Hepatocyte (in vitro differentiated cells): ENCODE data around the gene LPP. TPM values are rescaled to one million over a fixed set of nuclear protein-coding genes. Genes with fewer than 3 reads are reported as not detected.

Source experiments
- DNase-seq: peaks from one replicate; pipeline ENCODE4 v3.0.0-alpha.2; 2016; ENCODE audit warnings: low spot score
- H2AFZ ChIP-seq: fragments of 200-600 bp; sonication (generic); 2 replicates; pipeline ENCODE4 v1.6.0; 2016; ENCODE audit warnings: antibody characterized with exemption, mild to moderate bottlenecking
- H3K27ac ChIP-seq: fragments of 200-600 bp; sonication (generic); 2 replicates; pipeline ENCODE4 v1.5.1; 2016; ENCODE audit warnings: mild to moderate bottlenecking
- H3K27me3 ChIP-seq: fragments of 200-600 bp; sonication (generic); 2 replicates; pipeline ENCODE4 v1.6.1; 2016
- H3K36me3 ChIP-seq: fragments of 200-600 bp; sonication (generic); replicated peaks from 2 replicates; pipeline ENCODE4 v1.5.1; 2016; ENCODE audit warnings: low read depth; ENCODE audit not compliant: insufficient read depth
- H3K4me1 ChIP-seq: fragments of 200-600 bp; sonication (generic); 2 replicates; pipeline ENCODE4 v1.5.1; 2016; ENCODE audit warnings: mild to moderate bottlenecking, moderate library complexity; ENCODE audit not compliant: insufficient read depth
- H3K4me2 ChIP-seq: fragments of 200-600 bp; sonication (generic); 2 replicates; pipeline ENCODE4 v1.6.0; 2016
- H3K4me3 ChIP-seq: fragments of 200-600 bp; sonication (generic); 2 replicates; pipeline ENCODE4 v1.5.1; 2016; ENCODE audit warnings: mild to moderate bottlenecking
- H3K79me2 ChIP-seq: fragments of 200-600 bp; sonication (generic); 2 replicates; pipeline ENCODE4 v1.6.0; 2017; ENCODE audit warnings: mild to moderate bottlenecking
- H3K9me2 ChIP-seq: fragments of 200-600 bp; sonication (generic); replicated peaks from 2 replicates; pipeline ENCODE4 v1.6.0; 2017; ENCODE audit warnings: mild to moderate bottlenecking; ENCODE audit not compliant: insufficient read depth
- H3K9me3 ChIP-seq: fragments of 200-600 bp; sonication (generic); 2 replicates; pipeline ENCODE4 v1.5.1; 2016; ENCODE audit warnings: low read depth, mild to moderate bottlenecking
- H4K20me1 ChIP-seq: fragments of 200-600 bp; sonication (generic); 2 replicates; pipeline ENCODE4 v1.6.0; 2016; ENCODE audit warnings: mild to moderate bottlenecking; ENCODE audit not compliant: insufficient read depth, poor library complexity, severe bottlenecking
- EZH2 ChIP-seq: fragments of 200-600 bp; sonication (generic); IDR thresholded peaks from 2 replicates; pipeline ENCODE4 v1.6.1; 2016; ENCODE audit warnings: antibody characterized with exemption, mild to moderate bottlenecking, borderline replicate concordance
- EZH2phosphoT487 ChIP-seq: fragments of 200-600 bp; sonication (generic); IDR thresholded peaks from one replicate; pipeline ENCODE4 v1.6.1; 2018; ENCODE audit warnings: antibody characterized with exemption, mild to moderate bottlenecking, low read depth, moderate library complexity; ENCODE audit not compliant: unreplicated experiment, severe bottlenecking
- WGBS: methylation state at CpG from one replicate; pipeline ENCODE4 v1.1.6; 2016; ENCODE audit warnings: low lambda C conversion rate; ENCODE audit errors: missing lambda C conversion rate; 5-methylcytosine and 5-hydroxymethylcytosine counted together
- polyA plus RNA-seq: library from polyadenylated mRNA; unstranded; fragments of >200 nt; fragmentation: Nextera tagmentation; extraction: Ambion mirVana; gene quantifications from 2 replicates; pipeline ENCODE4 v1.2.1, GENCODE V29; 2016
- total RNA-seq: library from RNA; depleted of rRNA; stranded (reverse); fragments of >200 nt; gene quantifications from 2 replicates; pipeline ENCODE4 v1.2.3, GENCODE V29; 2014
- TF ChIP-seq, protein P1 (sequence below): fragments of 200-600 bp; sonication (generic); IDR thresholded peaks from 2 replicates; pipeline ENCODE4 v1.5.1; 2016; ENCODE audit warnings: antibody characterized with exemption, mild to moderate bottlenecking; ENCODE audit not compliant: poor library complexity

Gene LPP
- total and polyA plus RNA-seq, 2 experiments from 2014 or later, result 53.2 to 73.8 TPM

DNA sequence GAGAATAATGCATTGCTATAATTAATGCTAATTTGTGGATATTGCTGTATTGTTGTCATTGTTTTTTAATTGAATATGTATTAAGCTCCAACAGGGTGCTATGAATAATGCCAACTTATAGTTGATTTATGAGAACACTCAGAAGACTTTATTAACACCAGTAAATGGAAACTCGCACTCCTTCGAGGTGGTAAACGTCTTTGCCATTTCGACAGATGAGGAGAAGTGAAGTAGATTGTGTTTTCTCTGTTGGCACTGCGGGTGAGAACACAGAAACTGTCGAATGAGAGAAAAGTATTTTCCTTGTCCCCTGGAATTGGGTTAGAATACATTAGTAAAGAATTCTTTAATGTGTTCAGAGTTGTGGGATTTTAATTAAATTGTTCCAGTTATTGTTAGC is 354.5 kb downstream of the LPP start:
- peaks cover 29% of the 10 kb centered on the region for H3K79me2 ChIP-seq
- no peak overlapping the region for H3K4me2 ChIP-seq
- no peak for DNase-seq
- no peaks in the 10 kb centered on the region for H3K9me2 ChIP-seq
- peaks cover 10% of the 10 kb centered on the region for H3K9me3 ChIP-seq
- H3K4me3 ChIP-seq, result no peak overlapping the region
- H4K20me1 ChIP-seq, result no peaks in the 10 kb centered on the region
- no peaks in the 10 kb centered on the region for H3K36me3 ChIP-seq
- WGBS, result 97% methylated on average over 6 of the region's 6 CpGs
- H2AFZ ChIP-seq, result no peak overlapping the region
- H3K4me1 ChIP-seq, result no peaks in the 10 kb centered on the region
- H3K27me3 ChIP-seq, result no peaks in the 10 kb centered on the region
- no peak for TF ChIP-seq EZH2
- TF ChIP-seq EZH2phosphoT487, result no peak
- TF ChIP-seq, protein P1, sequence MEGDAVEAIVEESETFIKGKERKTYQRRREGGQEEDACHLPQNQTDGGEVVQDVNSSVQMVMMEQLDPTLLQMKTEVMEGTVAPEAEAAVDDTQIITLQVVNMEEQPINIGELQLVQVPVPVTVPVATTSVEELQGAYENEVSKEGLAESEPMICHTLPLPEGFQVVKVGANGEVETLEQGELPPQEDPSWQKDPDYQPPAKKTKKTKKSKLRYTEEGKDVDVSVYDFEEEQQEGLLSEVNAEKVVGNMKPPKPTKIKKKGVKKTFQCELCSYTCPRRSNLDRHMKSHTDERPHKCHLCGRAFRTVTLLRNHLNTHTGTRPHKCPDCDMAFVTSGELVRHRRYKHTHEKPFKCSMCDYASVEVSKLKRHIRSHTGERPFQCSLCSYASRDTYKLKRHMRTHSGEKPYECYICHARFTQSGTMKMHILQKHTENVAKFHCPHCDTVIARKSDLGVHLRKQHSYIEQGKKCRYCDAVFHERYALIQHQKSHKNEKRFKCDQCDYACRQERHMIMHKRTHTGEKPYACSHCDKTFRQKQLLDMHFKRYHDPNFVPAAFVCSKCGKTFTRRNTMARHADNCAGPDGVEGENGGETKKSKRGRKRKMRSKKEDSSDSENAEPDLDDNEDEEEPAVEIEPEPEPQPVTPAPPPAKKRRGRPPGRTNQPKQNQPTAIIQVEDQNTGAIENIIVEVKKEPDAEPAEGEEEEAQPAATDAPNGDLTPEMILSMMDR, result no peak
- H3K27ac ChIP-seq, result no peak overlapping the region

GRCh38 chr3:188509316-188509715 is 355.4 kb downstream of the LPP start:
- Histone ChIP-seq H3K27ac (no peak overlapping the region), H3K4me3 (no peak overlapping the region), H3K79me2 (peaks cover 22% of the 10 kb centered on the region), H3K4me1 (no peaks in the 10 kb centered on the region), H3K9me2 (no peaks in the 10 kb centered on the region), H3K36me3 (no peaks in the 10 kb centered on the region), H4K20me1 (no peaks in the 10 kb centered on the region), H3K4me2 (no peak overlapping the region), H3K9me3 (peaks cover 3% of the 10 kb centered on the region), H3K27me3 (no peaks in the 10 kb centered on the region), H2AFZ (no peak overlapping the region)
- WGBS, result 92% methylated on average over 3 of the region's 3 CpGs
- no peak for DNase-seq
- TF ChIP-seq, protein P1, result no peak
- TF ChIP-seq EZH2 (no peak), EZH2phosphoT487 (no peak)

DNA sequence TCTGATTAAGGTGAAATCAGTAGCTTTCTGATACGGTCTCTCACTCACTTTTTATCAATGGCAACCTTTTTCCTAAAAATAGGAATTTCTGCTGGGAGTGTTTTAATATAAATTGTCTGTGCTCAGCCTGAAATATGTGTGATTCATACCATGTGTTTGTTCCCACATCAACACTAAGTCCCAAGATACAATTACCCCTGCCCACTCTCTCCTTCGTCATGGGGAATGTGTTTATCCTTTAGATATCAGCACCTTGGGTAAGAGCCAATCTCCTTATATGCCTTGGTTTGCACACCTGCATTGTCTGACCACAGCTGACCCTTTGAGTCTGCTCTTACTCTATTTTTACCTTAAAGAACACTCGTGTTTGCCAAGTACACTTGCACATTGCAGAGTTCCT is 356.4 kb downstream of the LPP start:
- H3K4me2 ChIP-seq, result no peak overlapping the region
- H3K79me2 ChIP-seq, result peaks cover 23% of the 10 kb centered on the region
- no peak overlapping the region for H2AFZ ChIP-seq
- TF ChIP-seq EZH2 (no peak), EZH2phosphoT487 (no peak)
- TF ChIP-seq, protein P1, result no peak
- no peak overlapping the region for H3K4me3 ChIP-seq
- H3K9me3 ChIP-seq, result no peaks in the 10 kb centered on the region
- no peaks in the 10 kb centered on the region for H3K27me3 ChIP-seq
- no peaks in the 10 kb centered on the region for H3K4me1 ChIP-seq
- DNase-seq, result peak; percentile 19
- peak overlapping the region; percentile 49 for H3K27ac ChIP-seq
- WGBS, result 64% methylated on average over 3 of the region's 3 CpGs
- no peaks in the 10 kb centered on the region for H3K36me3 ChIP-seq
- no peaks in the 10 kb centered on the region for H4K20me1 ChIP-seq
- no peaks in the 10 kb centered on the region for H3K9me2 ChIP-seq
